SW480 (cell line): ENCODE results near the gene DEFB108B.
"Not testable (repeated sequence)": the region's sequence is repeated elsewhere in the genome, so short reads cannot be mapped to it uniquely, and the experiment has no call there.

Source experiments
- DNase-seq: peaks from one replicate; pipeline ENCODE4 v3.0.0-alpha.2; 2016; ENCODE audit warnings: low spot score

DEFB108B gene

GRCh38 chr11:71832811-71833210 lies at the start of gene DEFB108B:
DEFB108B (plus strand) TSS chr11:71833200; CDS start chr11:71833200, 0 bp downstream.
- not testable (repeated sequence) for DNase-seq

GRCh38 chr11:71786114-71786847 lies 46.7 kb upstream of the DEFB108B start:
- DNase-seq = peak; percentile 68

- DNase-seq = peak; percentile 98
These were observed 46.2 kb upstream of the DEFB108B start for GRCh38 chr11:71786848-71787097.

GRCh38 chr11:71787098-71787823 lies 45.7 kb upstream of the DEFB108B start:
- DNase-seq = peak; percentile 95

GRCh38 chr11:71787824-71788454 lies 45.1 kb upstream of the DEFB108B start:
- peak; percentile 45 for DNase-seq

- peak; percentile 73 for DNase-seq
These were observed 43.4 kb upstream of the DEFB108B start for GRCh38 chr11:71789444-71790196.

GRCh38 chr11:71791111-71791510 lies 41.9 kb upstream of the DEFB108B start:
- DNase-seq = not testable (repeated sequence)

- peak; percentile 54 for DNase-seq
These were observed 40.3 kb upstream of the DEFB108B start for GRCh38 chr11:71792621-71793235.

- DNase-seq = peak; percentile 74
These were observed 38.5 kb upstream of the DEFB108B start for GRCh38 chr11:71794386-71795040.

GRCh38 chr11:71795236-71795635 lies 37.8 kb upstream of the DEFB108B start:
- peak; percentile 36 for DNase-seq

- DNase-seq = not testable (repeated sequence)
These were observed 37.0 kb upstream of the DEFB108B start for GRCh38 chr11:71796016-71796415.

- not testable (repeated sequence) for DNase-seq
These were observed 36.2 kb upstream of the DEFB108B start for GRCh38 chr11:71796781-71797180.

- DNase-seq = not testable (repeated sequence)
These were observed 33.4 kb upstream of the DEFB108B start for GRCh38 chr11:71799556-71800128.

GRCh38 chr11:71800335-71800953 lies 32.6 kb upstream of the DEFB108B start:
- peak; percentile 50 for DNase-seq

- DNase-seq = not testable (repeated sequence)
These were observed 32.0 kb upstream of the DEFB108B start for GRCh38 chr11:71801026-71801425.

- DNase-seq = not testable (repeated sequence)
These were observed 30.1 kb upstream of the DEFB108B start for GRCh38 chr11:71802874-71803273.

- peak; percentile 75 for DNase-seq
These were observed 28.6 kb upstream of the DEFB108B start for GRCh38 chr11:71804158-71804947.

- DNase-seq = not testable (repeated sequence)
These were observed 20.5 kb upstream of the DEFB108B start for GRCh38 chr11:71812529-71812928.

GRCh38 chr11:71813481-71814355 lies 19.3 kb upstream of the DEFB108B start:
- DNase-seq = peak; percentile 61
